PC-9 (cell line): ENCODE results near the gene CAPZB. TPM values are rescaled to one million over a fixed set of nuclear protein-coding genes. Genes with fewer than 3 reads are reported as not detected.

Source experiments
- BruUV-seq: library from RNA; stranded (reverse); fragments of 400-500 nt; replicated peaks from 2 replicates; lab custom pipeline; 2021; lab: Mats Ljungman, UMichigan
- CTCF ChIA-PET: fragments of 300-600 bp; sonication (Branson Sonifier 250); formaldehyde crosslinking; loops from one replicate; lab custom pipeline; 2022; ENCODE audit warnings: antibody characterized with exemption; lab: Charles Lee
- POLR2A ChIA-PET: fragments of 300-600 bp; sonication (Branson Sonifier 250); formaldehyde crosslinking; loops from one replicate; lab custom pipeline; 2022; ENCODE audit warnings: antibody characterized with exemption; ENCODE audit not compliant: unreplicated experiment; lab: Charles Lee
- DNase-seq, 2 experiments: peaks; one replicate each; pipeline versions ENCODE4 v3.0.0 to v3.0.0-alpha.2; 2015 to 2022; ENCODE audit warnings: mixed read lengths in 1 of 2
- H2AFZ ChIP-seq: fragments of 200-600 bp; sonication (generic); 2 replicates; pipeline ENCODE4 v1.8.1; 2017; ENCODE audit warnings: antibody characterized with exemption
- H3F3A ChIP-seq: fragments of 200-600 bp; sonication (generic); 2 replicates; pipeline ENCODE4 v1.8.1; 2017; ENCODE audit warnings: antibody characterized with exemption, mild to moderate bottlenecking, low read depth; ENCODE audit not compliant: insufficient read depth
- H3K27ac ChIP-seq: fragments of 200-600 bp; sonication (generic); 2 replicates; pipeline ENCODE4 v1.6.1; 2016; ENCODE audit warnings: mixed run types
- H3K27me3 ChIP-seq: fragments of 200-600 bp; sonication (generic); 2 replicates; pipeline ENCODE4 v1.6.1; 2016; ENCODE audit warnings: low read depth, mixed run types; ENCODE audit not compliant: insufficient read depth
- H3K36me3 ChIP-seq: fragments of 200-600 bp; sonication (generic); 2 replicates; pipeline ENCODE4 v1.6.1; 2016; ENCODE audit warnings: low read depth, mixed run types
- H3K4me1 ChIP-seq: fragments of 200-600 bp; sonication (generic); replicated peaks from 2 replicates; pipeline ENCODE4 v1.6.1; 2016; ENCODE audit warnings: mixed run types; ENCODE audit not compliant: insufficient read depth
- H3K4me2 ChIP-seq: fragments of 200-600 bp; sonication (generic); 2 replicates; pipeline ENCODE4 v1.6.1; 2017; ENCODE audit warnings: mixed run types
- H3K4me3 ChIP-seq: fragments of 200-600 bp; sonication (generic); 2 replicates; pipeline ENCODE4 v1.6.1; 2016; ENCODE audit warnings: mixed run types
- H3K79me2 ChIP-seq: fragments of 200-600 bp; sonication (generic); 2 replicates; pipeline ENCODE4 v1.6.1; 2017; ENCODE audit warnings: low read depth, mixed run types
- H3K9me2 ChIP-seq: fragments of 200-600 bp; sonication (generic); 2 replicates; pipeline ENCODE4 v1.8.1; 2017; ENCODE audit warnings: mild to moderate bottlenecking; ENCODE audit not compliant: insufficient read depth
- H3K9me3 ChIP-seq: fragments of 200-600 bp; sonication (generic); 2 replicates; pipeline ENCODE4 v1.8.1; 2016; ENCODE audit warnings: low read depth; ENCODE audit not compliant: insufficient read depth
- H4K20me1 ChIP-seq: fragments of 200-600 bp; sonication (generic); 2 replicates; pipeline ENCODE4 v1.8.1; 2017; ENCODE audit not compliant: insufficient read depth
- EZH2 ChIP-seq: fragments of 200-600 bp; sonication (generic); IDR thresholded peaks from 2 replicates; pipeline ENCODE4 v1.8.0; 2017; ENCODE audit warnings: antibody characterized with exemption, low read depth
- intact Hi-C: fragments of 100-400 bp; cut with micrococcal nuclease; formaldehyde crosslinking; loops from one replicate; pipeline ENCODE4 v1.10.0; 2022; ENCODE audit not compliant: unreplicated experiment
- total RNA-seq: library from RNA; stranded (reverse); gene quantifications from 2 replicates; pipeline ENCODE4 v1.2.3, GENCODE V29; 2021
- TF ChIP-seq, protein P1 (sequence below): fragments of 200-600 bp; sonication (generic); conservative IDR thresholded peaks from 2 replicates; pipeline ENCODE4 v1.6.1; 2017; ENCODE audit warnings: mixed run types, antibody characterized with exemption, mild to moderate bottlenecking, moderate library complexity

Gene CAPZB
- total RNA-seq, 1 experiment from 2014 or later, result 222 TPM

DNA sequence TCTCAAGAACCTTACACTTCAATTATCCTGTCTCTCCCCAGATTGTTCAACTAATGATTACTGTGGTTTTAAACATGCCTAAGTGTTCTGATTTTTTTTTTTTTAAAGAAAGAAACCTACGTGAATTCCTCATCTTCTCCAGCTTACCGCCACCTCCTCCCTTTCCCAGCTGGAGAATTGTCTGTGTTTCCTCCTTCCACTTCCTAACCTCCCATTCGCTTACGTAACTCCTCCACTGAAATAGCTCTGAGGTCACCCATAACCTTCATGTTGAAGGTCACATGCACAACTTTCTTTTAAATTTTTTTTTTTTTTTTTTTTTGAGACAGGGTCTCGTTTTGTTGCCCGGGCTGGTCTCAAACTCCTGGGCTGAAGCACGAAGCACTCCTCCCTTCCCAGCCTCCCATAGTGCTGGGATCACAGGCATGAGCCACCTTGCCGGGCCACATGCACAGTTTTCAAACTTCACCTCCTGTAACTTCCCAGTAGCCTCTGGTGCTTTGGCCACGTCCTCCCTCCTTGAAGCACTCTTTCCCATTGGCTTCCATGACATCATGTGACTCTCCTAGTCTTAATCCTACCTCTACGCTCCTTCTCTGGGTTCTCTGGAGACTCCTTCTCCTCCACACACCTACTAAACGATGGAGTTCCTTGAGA is 9.8 kb upstream of the CAPZB start:
- Histone ChIP-seq H3K4me3 (no peak overlapping the region), H2AFZ (no peak overlapping the region), H3K27me3 (no peaks in the 10 kb centered on the region), H3K4me1 (no peaks in the 10 kb centered on the region), H4K20me1 (no peaks in the 10 kb centered on the region), H3F3A (no peaks in the 10 kb centered on the region), H3K36me3 (no peaks in the 10 kb centered on the region), H3K4me2 (no peak overlapping the region), H3K27ac (no peak overlapping the region), H3K9me3 (no peaks in the 10 kb centered on the region), H3K79me2 (no peaks in the 10 kb centered on the region), H3K9me2 (no peaks in the 10 kb centered on the region)
- no TSS peak for BruUV-seq
- intact Hi-C loops, result no loop called here
- DNase-seq, result no peak
- TF ChIP-seq, protein P1, sequence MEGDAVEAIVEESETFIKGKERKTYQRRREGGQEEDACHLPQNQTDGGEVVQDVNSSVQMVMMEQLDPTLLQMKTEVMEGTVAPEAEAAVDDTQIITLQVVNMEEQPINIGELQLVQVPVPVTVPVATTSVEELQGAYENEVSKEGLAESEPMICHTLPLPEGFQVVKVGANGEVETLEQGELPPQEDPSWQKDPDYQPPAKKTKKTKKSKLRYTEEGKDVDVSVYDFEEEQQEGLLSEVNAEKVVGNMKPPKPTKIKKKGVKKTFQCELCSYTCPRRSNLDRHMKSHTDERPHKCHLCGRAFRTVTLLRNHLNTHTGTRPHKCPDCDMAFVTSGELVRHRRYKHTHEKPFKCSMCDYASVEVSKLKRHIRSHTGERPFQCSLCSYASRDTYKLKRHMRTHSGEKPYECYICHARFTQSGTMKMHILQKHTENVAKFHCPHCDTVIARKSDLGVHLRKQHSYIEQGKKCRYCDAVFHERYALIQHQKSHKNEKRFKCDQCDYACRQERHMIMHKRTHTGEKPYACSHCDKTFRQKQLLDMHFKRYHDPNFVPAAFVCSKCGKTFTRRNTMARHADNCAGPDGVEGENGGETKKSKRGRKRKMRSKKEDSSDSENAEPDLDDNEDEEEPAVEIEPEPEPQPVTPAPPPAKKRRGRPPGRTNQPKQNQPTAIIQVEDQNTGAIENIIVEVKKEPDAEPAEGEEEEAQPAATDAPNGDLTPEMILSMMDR, result no peak
- no peak for TF ChIP-seq EZH2
- ChIA-PET CTCF (no interaction called here), POLR2A (no interaction called here)

DNA sequence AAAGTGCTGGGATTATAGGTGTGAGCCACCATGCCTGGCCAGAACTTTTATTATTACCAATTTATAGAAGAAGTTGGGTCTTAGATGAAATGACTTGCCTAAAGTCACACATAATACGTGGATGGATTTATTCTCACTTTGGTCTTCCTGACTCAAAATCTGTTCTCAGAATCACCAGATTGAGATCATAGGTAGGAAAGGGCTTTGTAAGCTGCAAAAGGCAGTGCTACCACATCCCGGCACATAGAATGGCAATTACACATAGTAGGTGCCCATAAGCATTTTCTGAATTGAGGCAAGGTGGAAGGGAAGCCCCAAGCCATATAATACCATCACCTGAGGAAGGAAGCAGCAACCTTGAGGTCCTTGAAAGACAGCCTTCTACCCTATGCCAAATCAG is 8.2 kb upstream of the CAPZB start:
- H3K79me2 ChIP-seq, result no peaks in the 10 kb centered on the region
- intact Hi-C loops, result no loop called here
- no peaks in the 10 kb centered on the region for H3K36me3 ChIP-seq
- H3K4me1 ChIP-seq, result no peaks in the 10 kb centered on the region
- POLR2A ChIA-PET, result no interaction called here
- no TSS peak for BruUV-seq
- no peak for TF ChIP-seq EZH2
- TF ChIP-seq, protein P1, result no peak
- H3F3A ChIP-seq, result no peaks in the 10 kb centered on the region
- H4K20me1 ChIP-seq, result no peaks in the 10 kb centered on the region
- H3K9me3 ChIP-seq, result no peaks in the 10 kb centered on the region
- H3K27ac ChIP-seq, result no peak overlapping the region
- no peak overlapping the region for H2AFZ ChIP-seq
- no peak overlapping the region for H3K4me2 ChIP-seq
- no peaks in the 10 kb centered on the region for H3K27me3 ChIP-seq
- no peak overlapping the region for H3K4me3 ChIP-seq
- H3K9me2 ChIP-seq, result no peaks in the 10 kb centered on the region
- CTCF ChIA-PET, result no interaction called here
- no peak for DNase-seq

DNA sequence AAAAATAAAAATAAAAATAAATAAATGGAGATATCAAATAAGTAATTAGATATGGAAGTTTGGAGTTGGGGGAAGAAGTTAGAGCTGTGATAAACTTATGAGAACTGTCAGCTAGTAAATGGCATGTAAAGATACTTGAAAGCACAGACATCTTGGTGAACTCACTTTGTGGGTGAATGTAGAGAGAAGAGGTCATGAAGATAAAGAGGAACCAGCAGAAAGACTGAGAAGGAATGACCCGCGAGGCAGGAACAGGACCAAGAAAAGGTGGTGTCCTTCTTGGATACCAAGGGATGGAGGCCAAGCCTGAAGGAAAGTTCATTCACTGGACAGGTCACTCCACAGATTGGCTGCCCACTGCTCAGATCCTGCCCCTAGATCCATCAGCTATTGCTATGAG is 4.7 kb upstream of the CAPZB start:
- CTCF ChIA-PET, result no interaction called here

More for the DNA sequence above, 4.7 kb upstream of the CAPZB start:
- Histone ChIP-seq H3K4me3 (no peak overlapping the region), H2AFZ (no peak overlapping the region), H3F3A (peaks cover 11% of the 10 kb centered on the region; the same call in 1 of the 2 replicates), H3K4me2 (no peak overlapping the region), H3K4me1 (peaks cover 6% of the 10 kb centered on the region; the same call in 1 of the 2 replicates), H3K79me2 (peaks cover 9% of the 10 kb centered on the region), H3K36me3 (no peaks in the 10 kb centered on the region), H3K27ac (no peak overlapping the region), H4K20me1 (no peaks in the 10 kb centered on the region), H3K9me2 (no peaks in the 10 kb centered on the region), H3K27me3 (no peaks in the 10 kb centered on the region), H3K9me3 (no peaks in the 10 kb centered on the region)
- intact Hi-C loops, result loop anchor here (5.0 to 10.0 kb wide), 3 partner anchors 95 to 157 kb away; a partner anchor contains a TSS
- no peak for DNase-seq
- TF ChIP-seq, protein P1, result no peak
- TF ChIP-seq EZH2, result no peak
- BruUV-seq, result no TSS peak
- POLR2A ChIA-PET, result no interaction called here
